Amniotic epithelial cell (primary cell): ENCODE results near the gene BCR.

Source experiments
- DNase-seq: peaks from one replicate; pipeline ENCODE4 v3.0.0-alpha.2; 2010; ENCODE audit warnings: low read depth

BCR gene

GRCh38 chr22:23217171-23218052 lies 37.1 kb downstream of the BCR start:
- DNase-seq, result no peak

- DNase-seq, result no peak
Measured at GRCh38 chr22:23218053-23218866, 38.0 kb downstream of the BCR start.

GRCh38 chr22:23218867-23219251 lies 38.5 kb downstream of the BCR start:
- peak; percentile 77 for DNase-seq

- no peak for DNase-seq
Measured at GRCh38 chr22:23219317-23219716, 39.0 kb downstream of the BCR start.

- peak; percentile 58 for DNase-seq
Measured at GRCh38 chr22:23219822-23220484, 39.6 kb downstream of the BCR start.

GRCh38 chr22:23220485-23221350 lies 40.4 kb downstream of the BCR start:
- DNase-seq, result no peak

- no peak for DNase-seq
Measured at GRCh38 chr22:23221351-23221804, 41.1 kb downstream of the BCR start.

- DNase-seq, result no peak
Measured at GRCh38 chr22:23222033-23222792, 41.9 kb downstream of the BCR start.

- DNase-seq, result no peak
Measured at GRCh38 chr22:23222793-23223568, 42.7 kb downstream of the BCR start.

- DNase-seq, result no peak
Measured at GRCh38 chr22:23223569-23224317, 43.4 kb downstream of the BCR start.

GRCh38 chr22:23224846-23225245 lies 44.5 kb downstream of the BCR start:
- no peak for DNase-seq

GRCh38 chr22:23225337-23225723 lies 45.0 kb downstream of the BCR start:
- no peak for DNase-seq

- peak; percentile 29 for DNase-seq
Measured at GRCh38 chr22:23225724-23226496, 45.6 kb downstream of the BCR start.

- no peak for DNase-seq
Measured at GRCh38 chr22:23226497-23226850, 46.2 kb downstream of the BCR start.

- no peak for DNase-seq
Measured at GRCh38 chr22:23227380-23227779, 47.1 kb downstream of the BCR start.

GRCh38 chr22:23228503-23228902 lies 48.2 kb downstream of the BCR start:
- DNase-seq, result no peak

- DNase-seq, result no peak
Measured at GRCh38 chr22:23229646-23230045, 49.3 kb downstream of the BCR start.

- DNase-seq, result no peak
Measured at GRCh38 chr22:23230348-23231068, 50.2 kb downstream of the BCR start.
